GM19395 (cell line): ENCODE data around the gene RIGI.
A peak's percentile ranks its signal among the peaks of the same experiment; 100 is the strongest.
"Not testable (repeated sequence)": the region's sequence is repeated elsewhere in the genome, so short reads cannot be mapped to it uniquely, and the experiment has no call there.

Source experiments
- ATAC-seq: cut with Tn5 transposase; IDR thresholded peaks from one replicate; pipeline ENCODE4 v1.9.1; 2021; ENCODE audit warnings: mild to moderate bottlenecking, moderate library complexity; ENCODE audit not compliant: unreplicated experiment

The RIGI gene

DNA sequence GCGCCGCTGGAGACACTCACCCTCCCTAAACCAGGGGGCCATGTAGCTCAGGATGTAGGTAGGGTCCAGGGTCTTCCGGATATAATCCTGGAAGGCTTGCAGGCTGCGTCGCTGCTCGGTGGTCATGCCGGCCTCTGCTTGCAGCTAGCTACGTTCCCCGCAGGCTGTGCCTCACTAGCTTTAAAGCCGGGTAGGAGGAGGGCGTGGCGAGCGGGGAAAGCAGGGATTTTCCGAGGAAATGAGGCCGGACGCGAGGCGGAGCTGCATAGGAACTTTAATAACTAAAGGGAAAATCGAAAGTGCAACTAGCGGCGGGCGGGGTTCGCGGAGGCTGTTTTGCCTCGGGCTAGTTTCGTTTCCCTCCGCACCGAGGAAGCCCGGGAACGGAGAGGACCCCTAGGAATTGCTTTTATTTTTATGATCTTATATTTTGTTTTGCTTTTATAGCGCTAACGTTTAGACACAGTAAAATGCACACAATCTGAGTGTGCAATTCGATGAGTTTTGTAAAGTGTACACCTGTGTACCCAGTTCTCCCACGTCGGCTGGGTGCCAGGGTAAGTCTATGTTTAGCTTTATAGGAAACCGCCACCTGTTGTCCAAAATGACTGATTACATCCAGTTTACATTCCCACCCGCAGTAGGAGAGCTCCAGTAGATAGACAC, at the start of gene RIGI:
TSS of gene RIGI (minus strand) at position 156 of the 666 bp plus-strand sequence. CDS start at position 126, 30 bp downstream.
- peak; percentile 72 for ATAC-seq

DNA sequence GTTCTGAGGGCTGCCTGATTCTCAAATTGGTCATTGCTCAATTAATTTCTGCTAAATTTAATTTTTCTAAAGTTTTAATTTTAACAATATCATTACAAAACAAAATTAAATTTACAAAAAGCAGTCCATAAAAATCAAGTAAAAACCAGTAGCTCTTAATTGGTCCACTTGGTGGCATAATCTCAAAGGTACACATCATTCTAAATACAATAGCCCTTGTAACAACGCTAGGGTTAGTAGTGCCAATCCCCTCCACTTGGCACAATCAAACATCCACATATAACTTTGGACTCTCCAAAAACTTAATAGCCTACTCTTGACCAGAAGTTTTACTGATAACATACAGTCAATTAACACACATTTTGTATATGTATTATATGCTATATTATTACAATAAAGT, 48.9 kb upstream of the RIGI start:
- ATAC-seq = no peak

DNA sequence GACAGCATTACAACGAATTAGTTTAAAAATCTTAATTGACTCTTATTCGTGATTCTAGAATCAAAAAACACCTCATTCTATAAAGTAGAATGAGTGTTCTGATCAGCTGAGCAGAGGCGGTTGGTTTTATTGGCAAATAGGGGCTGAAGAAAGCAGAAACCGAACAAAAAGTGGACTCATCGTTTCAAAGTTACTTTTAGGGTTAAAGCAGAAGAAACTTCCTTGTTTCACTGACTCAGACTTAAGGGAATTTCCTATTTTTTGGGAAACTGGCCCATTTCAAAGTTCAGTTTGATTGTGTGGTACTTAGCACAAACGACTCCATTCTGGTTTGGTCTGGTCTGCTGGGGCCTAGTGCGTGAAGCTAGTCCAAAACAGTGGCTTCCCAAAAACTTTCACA, 47.8 kb upstream of the RIGI start:
- no peak for ATAC-seq

DNA sequence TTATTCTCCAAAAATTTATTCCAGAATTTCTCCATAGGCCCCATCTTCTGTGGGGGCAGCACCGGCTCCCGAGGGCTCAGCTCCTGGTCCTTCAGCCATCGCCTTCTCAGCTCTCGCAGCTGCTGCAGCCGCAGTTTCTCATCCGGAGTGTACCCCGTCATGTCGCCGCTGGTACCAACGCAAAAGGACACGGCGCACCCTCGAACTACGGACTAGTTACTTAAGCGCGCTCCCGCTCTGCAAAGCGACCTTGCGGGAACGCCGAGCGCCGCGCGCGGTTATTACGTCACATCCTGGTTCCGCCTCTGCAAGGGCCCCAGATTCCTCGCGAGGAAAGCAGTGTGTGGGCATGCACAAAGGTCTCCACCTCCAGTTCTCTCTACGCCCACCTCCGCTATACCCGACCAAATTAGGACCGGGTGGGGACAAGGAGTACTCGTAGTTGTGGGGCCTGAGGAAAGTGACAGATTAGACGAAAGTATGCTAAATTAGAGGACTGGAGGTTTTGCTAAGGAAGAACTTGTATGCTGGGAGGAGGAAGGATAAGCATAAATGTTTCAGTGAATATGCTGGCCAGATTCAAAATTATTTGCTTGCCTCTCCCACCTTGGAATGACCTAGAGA, 47.0 kb upstream of the RIGI start, which contains the start of gene NDUFB6:
TSS of gene NDUFB6 (minus strand) at position 260 of the 624 bp plus-strand sequence. CDS start at position 161, 99 bp downstream.
- ATAC-seq = peak; percentile 85

DNA sequence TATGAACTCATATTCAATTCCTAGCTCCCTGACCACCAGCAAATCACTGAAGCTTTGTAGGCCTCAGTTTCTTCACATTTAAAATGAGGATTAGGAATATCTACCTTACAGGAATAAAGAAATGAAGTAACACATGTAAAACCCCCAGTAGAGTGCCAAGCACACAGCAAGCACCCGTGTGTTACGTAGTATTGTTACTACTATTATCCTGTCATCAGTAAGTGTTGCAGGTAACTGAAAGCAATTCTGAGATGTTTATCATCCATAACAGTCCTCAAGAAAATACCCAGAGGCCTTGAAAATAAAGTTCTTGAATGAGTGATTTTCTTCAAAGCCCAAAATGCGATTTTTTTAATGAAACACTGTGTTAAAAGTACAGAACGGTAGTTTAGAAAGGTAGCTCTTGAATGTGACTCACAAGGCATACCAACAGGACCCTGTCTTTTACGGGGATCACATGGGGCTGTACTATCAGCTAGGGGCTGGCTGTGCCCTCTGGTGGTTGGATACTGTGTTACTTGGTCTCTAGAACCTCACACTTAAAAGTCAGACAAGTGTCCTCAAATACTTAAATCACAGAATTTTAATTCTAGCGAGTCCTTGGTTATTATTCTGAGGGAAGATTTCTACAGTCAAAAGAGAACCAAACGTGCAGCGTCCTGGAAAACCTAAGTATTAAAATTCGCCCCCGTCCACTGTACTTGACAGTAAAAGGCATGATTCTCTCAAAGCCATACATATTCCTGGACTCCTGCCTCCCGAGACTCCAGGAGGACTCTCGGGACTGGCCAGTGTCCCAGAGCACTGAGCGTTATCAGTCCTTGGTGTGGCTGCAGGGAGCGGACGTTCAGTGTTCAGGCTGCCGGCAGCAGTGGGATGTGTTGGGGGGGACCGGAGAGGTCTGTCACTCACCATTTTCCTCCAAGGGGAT, 46.2 kb upstream of the RIGI start:
- peak; percentile 90 for ATAC-seq

DNA sequence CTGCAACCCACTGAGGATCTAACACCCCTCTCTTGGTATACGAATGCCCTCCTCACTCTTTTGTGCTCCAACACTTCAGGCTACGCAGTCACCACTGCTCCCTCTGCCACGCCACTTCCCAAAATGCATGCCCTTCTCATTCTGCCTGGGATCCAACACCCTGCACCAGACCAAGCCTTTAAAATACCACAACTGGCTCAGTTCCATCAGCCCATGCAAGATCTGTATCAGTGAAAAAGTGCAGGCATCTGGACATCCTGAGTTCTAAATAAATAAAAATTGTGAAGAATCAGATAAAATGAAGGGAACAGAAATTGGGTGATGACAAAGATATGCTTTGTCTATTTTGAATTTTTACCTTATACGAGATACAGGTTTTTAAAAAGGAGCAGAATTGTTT, 44.3 kb upstream of the RIGI start:
- no peak for ATAC-seq

DNA sequence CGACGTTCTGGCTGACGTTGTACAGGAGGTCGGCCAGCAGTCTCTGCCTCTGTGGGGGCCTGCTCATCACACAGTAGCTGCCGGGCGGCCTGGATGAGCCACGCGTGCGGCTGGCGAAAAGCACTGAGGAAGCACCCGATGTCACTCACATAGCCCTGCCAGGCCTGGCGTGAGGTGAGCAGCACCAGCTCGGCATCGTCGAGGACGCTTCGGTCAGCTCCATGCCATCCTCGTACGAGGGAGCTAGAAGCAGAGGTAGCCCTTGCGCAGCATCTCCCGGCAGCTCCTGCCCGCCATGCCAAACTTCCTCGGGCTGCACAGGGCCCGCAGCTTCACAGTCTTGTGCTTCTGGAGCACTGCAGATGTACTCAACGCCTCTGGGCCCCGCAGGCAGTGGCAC, 40.8 kb upstream of the RIGI start:
- no peak for ATAC-seq

DNA sequence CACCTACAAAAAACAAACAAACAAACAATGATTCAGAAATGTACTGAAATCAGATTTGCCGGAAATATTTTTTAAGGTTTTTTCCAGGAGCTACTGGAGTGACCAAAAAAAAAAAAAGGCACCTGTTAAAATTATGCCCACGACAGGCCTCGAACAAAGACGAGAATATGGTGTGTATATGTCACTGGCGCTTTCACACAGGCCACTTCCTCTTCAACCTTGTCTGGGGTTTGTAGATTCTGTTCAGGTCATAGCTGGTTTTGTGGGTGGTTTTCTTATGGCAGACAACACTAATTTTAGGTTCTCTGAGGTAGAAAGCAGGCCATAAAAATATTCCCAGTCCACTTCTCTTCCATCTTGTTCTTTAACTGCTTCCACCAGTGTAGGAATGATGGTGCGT, 40.0 kb upstream of the RIGI start:
- ATAC-seq = no peak

DNA sequence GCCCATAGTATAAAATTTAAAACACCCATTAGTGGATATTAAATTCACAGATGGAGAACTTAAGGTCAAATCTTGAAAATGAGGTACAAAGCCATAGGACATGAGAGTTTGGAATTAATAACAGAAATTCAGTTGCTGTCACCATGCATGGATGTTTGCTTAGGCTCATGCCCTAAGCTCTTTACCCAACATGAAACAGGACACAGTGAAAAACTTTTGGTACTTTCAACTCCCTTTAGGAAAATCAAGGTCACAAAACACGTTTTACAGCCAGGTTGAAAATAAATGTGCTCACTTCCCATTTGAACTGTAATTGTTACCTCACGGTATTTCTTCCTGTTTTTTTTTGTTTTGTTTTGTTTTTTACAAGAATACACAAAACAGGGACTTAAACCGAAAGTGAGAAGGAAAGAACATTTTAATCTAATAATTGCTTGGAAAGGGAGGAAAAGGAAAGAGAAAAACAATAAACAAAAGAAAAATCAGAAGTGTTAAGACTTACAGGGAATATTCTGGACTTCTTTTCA, 32.5 kb upstream of the RIGI start:
- ATAC-seq = no peak

DNA sequence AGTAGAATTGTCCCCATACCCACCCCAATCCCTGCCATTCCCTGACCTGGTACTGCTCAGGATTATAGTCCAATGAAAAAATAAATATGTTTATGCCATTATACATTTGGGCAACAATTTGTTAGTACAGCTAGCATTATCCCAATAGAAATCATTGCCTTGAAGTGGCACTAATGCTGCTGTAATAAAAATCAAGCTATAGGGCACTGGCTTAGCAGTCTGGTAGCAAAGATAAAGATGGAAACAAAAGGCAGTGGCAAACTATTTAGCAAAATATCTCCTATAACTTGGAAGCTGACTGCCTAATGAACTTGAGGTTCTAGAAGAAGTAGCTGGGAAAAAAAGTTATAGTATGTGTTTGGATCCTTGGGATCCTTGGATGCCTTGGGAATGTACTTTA, 28.6 kb upstream of the RIGI start:
- no peak for ATAC-seq

DNA sequence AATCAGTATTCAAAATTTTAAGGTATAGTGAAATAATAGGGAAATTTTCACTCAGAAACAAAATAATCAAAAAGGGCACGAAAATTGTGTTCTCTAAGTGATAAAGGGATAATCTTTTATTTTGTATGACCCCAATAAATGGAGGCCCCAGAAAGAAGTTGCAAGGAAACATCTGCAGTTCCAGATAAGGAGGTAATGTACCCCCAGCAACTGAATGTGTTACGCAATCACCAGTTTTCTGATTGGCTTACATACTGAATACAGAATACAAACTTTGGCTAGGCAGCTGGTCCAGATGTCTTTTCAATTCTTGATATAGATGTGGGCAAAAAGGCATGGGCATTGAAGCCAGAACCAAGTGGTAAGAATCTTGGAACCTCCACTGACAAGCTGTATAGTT, 28.1 kb upstream of the RIGI start:
- ATAC-seq = no peak

DNA sequence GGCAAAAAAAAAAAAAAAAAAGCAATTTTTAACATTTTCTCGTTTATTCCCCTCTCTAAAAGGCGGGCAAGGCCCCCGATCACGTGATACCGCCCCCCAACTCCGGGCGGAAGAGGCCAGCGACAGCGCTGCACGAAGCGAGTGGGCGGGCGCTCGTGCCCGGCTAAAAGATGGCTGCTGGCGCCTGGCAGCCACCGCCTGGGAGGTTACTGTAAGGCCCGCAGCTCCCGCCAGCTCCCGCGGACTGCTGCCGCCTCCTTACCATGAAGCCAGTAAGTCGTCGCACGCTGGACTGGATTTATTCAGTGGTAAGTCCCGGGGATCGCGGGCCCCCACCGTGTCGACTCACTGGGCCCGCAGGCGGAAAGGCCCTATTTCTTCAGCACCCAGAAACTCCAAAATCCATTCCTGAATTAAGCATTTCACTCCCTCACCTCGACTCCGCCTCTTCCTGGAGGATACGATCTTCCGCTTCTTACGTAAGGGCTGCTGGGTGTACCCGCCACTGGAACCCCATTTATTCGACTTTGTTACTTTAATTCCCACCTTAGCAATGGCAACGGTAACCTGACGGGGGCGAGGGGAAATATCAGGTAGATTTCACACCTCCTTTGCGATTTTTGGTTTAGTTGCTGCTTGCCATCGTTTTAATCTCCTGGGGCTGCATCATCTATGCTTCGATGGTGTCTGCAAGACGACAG, 26.3 kb upstream of the RIGI start, which contains the start of the genes SMIM27 and TOPORS:
TSS of gene SMIM27 (plus strand) at position 156 of the 701 bp plus-strand sequence. CDS start at position 264, 108 bp downstream.
TSS of gene TOPORS (minus strand) at position 415 of the 701 bp plus-strand sequence. CDS start at position 265, 150 bp downstream.
- ATAC-seq = peak; percentile 67

DNA sequence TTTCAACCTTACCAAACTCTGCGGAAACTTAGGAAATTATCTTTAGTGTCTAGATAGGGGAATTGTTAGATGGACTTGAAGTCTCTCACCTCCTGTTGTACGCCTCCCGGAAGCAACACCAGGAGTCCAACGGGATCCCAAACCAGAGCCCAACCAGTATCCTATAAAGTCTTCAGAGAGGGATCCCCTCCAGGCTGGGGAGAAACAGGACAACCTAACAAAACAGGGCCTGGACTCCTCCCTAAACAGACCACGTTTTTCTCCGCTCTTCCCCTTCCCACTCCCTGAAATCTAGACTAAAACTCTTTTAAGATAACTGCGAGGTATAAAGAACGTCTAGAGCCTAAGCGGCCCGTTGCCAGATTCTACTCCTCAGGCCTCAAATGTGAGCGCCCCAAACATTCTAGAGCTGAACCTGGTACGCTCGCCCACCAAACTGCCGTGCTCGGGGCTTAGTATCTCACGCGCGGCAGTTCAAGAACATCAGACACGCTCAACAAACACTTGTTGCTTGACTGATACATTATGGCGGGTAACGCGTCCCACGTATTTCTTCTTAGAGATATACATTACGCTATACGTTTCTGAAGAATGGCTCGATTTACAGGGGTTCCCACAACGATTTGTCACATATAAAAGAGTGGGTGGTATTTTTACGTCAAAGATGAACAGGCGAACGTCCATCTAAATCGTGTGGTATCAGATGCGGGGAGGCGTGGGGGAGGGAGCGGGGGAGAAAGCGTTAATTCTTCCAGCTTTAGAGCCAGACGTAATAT, 25.5 kb upstream of the RIGI start:
- peak; percentile 19 for ATAC-seq

DNA sequence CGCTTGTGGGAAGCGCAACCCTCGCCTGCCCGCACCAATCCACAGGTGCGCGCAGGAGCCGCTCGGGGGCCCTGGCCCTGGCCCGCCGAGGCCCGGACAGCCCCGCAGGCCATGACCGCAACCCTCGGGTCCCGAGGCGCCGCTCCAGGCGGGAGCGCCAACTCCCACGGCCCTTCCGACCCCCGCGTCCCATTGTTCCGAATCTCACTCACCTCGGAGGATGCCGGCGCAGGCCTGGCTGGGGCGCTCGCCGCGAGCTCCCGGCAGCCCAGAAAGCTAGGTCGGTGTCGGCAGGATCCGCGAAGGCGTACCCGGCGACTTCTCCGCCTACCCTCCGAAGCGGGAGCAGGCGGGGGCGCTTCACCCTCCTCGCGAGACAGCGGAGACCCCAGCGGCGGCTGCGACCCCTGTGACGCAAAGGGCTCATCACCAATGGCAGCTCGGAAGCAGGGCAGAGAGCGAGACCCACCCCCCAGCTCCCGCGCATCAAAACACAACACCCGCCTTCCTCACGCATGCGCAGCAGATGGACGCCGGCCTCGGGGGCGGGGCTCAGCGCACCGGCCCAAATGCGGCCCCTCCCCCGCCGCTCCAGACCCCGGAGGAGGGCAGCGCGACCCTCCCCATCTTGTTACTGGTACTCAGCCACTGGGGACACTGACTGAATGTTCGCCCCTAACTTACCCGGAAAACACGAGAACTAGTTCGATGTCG, 24.7 kb upstream of the RIGI start:
- ATAC-seq = peak; percentile 68

DNA sequence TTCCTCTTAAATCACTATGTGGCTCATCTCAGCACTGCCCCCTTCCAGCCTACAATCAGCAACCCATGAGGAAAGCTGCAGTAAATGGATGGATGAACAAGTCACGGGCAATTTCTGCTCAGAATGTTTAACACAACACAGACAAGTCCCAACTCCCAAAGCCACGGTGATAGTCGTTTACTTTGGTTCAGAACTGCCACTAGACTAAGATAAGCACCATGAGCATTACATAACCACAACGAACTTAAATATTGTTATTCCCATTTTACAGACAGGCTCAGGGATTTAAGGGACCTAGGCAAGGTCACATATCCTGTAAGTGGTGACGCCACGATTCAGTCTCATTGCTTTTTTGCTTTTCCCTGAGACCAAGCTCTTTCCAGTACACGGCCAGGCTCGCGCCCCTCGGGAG, 24.2 kb upstream of the RIGI start:
- no peak for ATAC-seq

DNA sequence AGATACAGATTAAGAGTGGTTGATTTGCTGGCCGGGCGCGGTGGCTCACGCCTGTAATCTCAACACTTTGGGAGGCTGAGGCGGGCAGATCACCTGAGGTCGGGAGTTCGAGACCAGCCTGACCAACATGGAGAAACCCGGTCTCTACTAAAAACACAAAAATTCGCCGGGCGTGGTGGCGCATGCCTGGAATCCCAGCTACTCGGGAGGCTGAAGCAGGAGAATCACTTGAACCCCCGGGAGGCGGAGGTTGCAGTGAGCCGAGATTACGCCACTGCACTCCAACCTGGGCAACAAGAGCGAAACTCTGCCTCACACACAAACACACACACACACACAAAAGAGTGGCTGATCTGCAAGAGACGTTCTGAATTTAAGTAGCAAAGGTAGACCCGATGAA, 22.2 kb upstream of the RIGI start:
- ATAC-seq = not testable (repeated sequence)

DNA sequence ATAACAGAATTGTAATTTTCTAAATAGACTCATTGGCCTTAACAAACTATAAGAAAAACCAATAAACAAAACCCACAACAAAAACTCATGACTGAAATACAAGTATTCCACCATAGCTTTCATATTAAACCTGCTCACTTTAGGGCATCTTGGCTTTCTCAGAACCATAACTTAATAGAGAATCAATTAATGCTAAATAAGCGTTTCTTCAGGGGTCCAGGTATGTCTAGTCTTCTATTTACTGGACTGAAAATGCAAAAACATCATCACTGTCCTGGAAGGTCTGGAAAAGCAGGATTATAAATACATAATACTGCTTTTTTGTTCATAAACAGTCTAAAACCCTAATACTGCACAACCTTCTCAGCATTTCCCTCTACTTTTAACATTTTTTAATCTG, 19.9 kb upstream of the RIGI start:
- ATAC-seq = no peak

DNA sequence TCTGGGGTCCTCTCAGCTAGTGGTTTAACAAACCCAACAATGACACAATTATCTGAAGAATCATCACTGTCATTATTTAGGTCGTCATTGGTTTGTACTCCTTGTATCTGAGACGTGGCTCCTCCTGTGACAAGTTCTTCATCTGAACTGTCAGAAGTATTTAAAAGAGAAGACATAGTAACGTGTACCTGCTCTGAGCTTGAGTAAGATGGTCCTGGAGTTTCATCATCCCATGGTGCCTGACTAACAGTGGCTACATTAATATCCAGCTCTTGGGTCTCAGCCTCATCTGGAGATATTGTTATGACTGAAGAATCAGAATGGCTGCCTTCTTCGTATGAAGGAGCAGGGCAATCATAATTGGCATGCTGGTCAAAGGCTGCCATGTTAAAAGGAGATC, 17.1 kb upstream of the RIGI start:
- no peak for ATAC-seq

DNA sequence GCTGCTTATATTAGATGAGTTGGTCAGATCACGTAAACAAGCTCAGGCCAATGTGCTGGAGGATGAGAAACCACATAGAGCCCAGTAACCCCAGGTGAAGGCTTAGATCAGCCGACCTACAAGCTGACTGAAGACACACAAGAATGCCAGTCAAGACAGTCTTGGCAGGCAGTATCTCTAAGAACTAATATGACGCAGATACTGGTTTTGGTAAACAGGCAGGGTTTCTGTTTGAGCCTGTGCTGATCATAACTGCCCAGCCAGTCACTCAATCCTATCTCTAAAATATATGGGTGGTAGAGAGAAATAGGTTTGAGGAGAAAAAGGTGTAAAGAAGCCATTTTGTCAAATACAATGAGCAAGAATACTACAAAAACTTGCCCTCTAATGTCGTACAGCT, 7.8 kb upstream of the RIGI start:
- ATAC-seq = no peak
